Measurements from ENCODE around the gene ACAN.

Gene ACAN

GRCh38 chr15:88803241-88803919, at the start of gene ACAN:
TSS of gene ACAN (plus strand) at chr15:88803436. CDS start at chr15:88836207, 32,771 bp downstream.
- DNase-seq, result no peak

DNA sequence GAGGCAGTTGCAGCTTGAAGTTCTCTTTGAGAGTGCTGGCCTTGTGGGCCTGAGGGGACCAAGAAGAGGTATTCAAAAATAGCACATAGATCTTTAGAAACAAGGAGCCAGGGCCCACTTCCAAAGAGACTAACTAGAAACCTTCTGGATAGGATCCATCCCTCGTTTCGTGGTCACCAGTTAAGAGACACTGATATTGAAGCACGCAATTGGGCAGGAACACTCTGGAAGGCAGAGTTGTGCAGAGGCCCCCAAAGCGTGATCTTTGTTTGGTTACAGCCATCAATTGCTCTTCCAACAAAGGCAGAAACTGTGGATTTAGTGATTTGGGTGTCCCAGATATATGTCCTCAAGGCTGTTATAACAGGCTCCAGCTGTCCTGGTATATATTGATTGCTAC, 46.7 kb upstream of the ACAN start:
- DNase-seq, result no peak

- DNase-seq, result no peak
Observed at GRCh38 chr15:88756921-88757320, 46.3 kb upstream of the ACAN start.

GRCh38 chr15:88759872-88760271, 43.4 kb upstream of the ACAN start:
- no peak for DNase-seq

- no peak for DNase-seq
Observed at GRCh38 chr15:88764448-88764847, 38.8 kb upstream of the ACAN start.

- DNase-seq, result no peak
Observed at GRCh38 chr15:88765212-88765611, 38.0 kb upstream of the ACAN start.

DNA sequence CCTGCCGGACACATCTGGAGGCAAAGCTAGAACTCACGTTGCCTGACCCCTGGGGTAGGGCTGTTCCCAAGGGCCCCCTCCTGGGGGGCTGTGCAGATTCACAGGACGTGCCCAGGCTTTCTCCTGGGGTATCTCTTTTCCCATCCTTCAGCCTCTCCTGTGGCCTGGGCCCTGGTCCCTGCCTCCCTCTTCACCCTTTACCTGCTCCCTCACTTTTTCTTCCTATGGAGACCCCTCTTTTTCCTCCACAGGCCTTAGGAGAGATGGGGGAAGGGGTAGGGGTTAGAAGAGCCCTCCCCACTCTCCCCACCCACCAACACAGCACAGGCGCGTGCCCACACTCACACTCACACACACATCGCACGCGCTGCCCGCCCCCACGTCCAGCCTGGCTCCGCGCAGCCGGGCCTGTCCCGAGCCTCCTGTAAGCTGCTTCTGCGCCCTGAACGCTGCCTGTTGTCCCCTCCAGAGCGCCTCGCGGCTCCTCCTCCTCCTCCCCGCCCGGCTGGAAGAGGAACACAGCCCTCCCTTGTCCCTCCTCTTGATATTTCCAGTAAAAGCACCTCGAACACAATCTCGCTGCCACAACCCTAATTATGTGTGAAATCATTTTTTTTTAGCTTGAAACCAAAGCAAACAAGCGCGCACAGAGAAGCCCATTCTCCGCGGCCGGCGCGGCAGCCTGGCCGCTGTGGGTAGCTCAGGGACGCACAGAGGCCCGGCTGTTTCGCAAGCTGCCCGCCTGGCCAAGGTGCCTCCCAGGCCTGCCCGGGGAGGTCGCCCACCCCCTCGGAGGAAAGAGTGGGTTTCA, 33.9 kb upstream of the ACAN start:
- no peak for DNase-seq

- no peak for DNase-seq
Observed at GRCh38 chr15:88775776-88776175, 27.5 kb upstream of the ACAN start.

DNA sequence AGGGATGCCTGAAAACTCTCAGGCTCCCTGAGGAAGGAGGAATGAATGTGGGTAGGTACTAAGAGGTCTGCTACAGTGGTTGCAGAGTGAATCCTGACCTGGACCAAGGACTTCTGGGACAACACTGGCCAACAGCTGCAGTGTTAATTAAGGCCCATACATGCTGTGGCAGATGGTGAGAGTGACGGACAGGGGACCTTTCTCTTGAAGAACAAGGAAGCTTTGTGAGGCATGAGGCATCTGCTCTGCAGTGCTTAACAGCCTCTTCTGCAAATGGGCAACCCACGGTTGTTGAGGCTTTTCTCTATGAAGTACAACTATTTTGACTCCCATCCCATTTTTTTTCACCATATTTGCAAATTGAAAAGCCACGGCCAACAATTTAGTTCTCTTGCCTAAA, 26.6 kb upstream of the ACAN start:
- no peak for DNase-seq

DNA sequence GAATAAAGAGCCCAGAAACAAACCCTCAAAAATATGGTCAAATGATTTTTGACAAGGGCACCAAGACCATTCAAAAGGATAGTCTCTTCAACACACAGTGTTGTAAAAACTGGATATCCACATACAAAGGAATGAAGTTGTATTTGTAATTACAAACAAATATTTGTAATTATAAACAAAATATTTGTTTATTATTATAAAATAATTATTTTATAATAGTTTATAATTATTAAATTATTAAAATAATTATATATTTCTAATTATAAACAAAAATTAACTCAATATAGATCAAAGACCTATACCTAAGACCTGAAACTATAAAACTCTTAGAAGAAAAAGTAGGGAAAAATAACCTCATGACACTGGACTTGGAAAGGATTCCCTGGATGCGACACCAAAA, 23.3 kb upstream of the ACAN start:
- no peak for DNase-seq

GRCh38 chr15:88782465-88782864, 20.8 kb upstream of the ACAN start:
- DNase-seq, result no peak

DNA sequence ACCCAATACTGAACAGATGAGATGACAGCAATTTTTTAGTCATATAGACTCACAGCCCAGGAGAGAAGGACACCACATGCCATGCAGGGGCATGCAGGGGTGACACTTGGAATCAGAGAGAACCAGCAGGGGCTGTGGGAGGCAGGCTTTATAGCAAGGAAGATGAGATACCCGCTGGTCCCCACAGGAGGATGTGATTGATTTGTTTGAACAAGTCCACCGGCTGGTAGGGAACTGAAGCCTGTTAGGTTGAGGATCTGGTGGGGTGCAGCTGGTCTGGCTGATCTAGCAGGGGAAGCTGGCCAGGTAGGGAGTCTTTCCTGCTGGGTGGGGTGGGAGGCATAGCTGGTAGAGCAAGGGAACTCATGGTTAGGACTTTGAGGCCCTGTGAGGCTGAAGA, 18.0 kb upstream of the ACAN start:
- no peak for DNase-seq

DNA sequence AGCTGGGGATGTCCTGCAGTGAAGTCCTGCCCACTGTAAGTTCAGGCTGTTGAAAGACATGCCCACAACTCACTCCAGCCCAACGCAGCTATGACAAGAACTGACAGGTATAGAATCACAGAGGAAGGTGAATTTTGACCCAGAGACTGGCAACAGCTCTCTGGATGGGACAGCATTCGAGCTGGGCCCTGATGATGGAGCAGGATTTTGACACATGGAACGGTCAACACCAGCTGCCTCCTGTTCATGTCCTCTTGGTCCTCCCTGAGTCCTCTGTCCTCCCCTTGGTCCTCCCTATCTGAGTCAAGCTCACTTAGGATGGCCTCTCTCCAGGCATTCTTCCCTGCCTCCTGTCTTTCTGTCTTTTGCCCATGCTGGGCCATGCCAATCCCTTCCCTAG, 15.2 kb upstream of the ACAN start:
- DNase-seq, result no peak

- DNase-seq, result no peak
Observed at GRCh38 chr15:88788816-88789215, 14.4 kb upstream of the ACAN start.

DNA sequence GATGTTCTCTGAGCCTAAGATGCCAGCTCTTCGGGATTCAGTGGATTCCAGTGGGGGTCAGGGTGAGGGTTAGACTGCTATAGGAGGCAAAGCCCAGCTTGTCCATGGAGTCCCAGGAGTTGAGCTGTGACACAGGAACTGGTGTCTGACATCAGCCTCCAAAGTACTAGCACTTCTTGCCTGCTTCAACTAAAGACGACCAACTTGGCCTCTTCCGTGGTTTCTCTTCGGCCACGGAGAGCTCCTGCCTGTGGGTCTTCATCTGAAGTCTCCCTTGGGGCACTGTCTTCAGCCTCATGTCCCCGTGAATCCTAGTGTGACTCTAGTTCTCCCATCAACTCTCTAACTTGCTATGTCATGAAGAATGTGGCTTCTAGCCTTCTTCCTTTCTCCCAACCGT, 12.8 kb upstream of the ACAN start:
- no peak for DNase-seq

DNA sequence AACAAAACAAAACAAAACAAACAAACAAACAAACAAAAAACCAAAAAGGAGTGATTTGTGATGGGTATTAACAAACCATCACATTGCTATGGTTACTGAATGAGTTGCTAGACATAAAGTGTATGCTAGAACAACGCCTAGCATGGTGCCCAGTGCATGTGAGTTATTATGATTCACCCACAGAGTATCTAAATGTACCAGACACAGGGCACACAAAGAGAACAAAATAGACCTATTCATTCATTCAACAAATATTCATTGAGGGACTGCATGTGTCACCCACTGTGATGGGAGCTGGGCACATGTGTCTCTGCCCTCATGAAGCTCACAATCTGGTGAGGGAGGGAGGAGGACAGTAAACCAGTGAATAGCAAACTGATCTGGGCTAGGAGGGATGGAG, 11.6 kb upstream of the ACAN start:
- DNase-seq, result no peak

DNA sequence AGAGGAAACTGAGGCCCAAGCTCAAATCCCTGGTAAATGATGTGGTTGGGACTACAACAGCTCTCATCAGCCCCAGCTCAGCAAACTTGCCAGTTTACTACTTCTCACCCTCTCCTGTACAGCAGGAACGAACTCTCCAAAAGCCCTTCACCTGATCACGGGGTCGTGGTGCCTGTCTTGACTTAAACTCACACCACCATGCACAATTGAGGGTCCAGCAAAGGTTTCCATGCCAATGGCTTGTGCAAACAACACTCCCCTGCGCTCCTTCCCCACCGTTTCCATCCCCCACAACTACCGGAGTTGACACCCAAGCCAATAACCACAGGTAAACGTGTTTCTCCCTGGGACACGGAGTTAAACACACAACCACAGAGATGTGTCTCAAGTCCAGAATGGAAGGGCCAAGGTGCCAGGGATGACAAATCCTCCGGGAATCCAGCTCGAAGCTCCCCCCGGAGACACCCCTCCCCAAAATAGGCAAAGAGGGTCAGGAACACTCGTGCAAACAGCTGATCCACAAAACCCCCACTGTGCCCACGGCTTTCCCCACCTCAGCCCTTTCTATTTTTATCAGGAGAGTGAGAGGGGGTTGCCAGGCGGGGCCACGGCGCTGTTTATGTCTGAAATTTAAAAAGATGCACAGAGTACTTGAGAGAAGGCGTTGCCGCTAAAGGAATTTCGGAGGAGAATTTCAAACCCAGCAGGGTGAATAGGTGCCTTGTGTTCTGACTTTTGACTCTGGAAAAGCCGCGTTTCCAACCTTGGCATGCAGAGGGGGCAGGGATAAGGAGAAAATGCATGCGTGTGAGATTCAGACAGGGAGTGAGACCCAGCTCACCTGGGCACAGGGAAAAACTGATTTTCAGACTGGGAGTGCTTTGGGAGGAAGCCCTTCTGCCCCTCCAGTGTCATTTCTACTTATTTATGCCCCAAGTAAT, 10.6 kb upstream of the ACAN start:
- DNase-seq, result no peak

DNA sequence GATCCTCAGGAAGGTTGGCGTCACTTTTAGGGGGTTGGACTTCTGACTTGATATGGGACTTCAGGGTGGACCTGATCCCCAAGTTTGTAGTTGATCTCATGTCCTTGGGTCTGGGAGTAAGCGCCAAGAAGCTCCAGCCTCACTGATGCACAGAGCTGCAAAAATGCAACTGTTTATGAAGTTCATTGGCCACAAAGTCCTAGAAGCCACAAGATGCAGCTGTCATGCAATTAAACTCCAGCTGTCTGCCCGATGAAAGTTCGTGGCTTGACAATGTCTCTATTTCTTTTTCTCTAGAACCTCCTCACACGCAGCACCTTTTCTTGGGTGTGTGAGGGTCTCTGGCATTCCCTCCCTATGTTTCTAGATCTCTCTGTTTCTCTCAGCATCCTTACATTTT, 9.2 kb upstream of the ACAN start:
- no peak for DNase-seq

DNA sequence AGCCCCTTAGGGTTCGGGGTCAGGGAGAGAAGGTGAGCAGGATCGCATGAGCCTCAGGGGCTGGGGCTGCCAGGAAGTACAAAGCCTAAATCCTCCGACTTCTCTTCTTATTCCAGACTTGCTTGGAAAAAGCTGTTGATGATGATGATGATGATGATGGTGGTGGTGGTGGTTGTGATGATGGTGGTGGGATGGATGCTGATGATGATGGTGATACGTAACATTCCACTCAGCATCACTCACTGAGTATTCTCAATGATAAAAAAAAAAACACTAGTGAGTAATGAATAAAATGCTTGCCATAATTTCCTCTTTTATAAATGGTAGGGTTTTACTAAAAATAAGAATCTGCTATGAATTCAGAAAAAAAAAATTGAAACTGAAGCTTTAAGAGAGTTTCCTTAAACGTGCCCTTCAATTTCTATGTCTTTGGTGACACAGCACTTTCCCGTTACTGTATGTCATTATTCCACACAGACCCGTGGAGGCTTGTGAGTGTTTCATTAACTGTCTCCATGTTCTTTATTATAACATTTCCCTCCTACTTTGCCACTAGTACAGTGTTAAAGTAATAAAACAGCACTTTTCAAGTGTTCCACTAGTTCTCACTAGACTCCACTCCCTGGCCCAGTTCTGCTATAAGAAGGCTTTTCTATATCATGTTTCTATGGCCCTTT, 5.4 kb upstream of the ACAN start:
- no peak for DNase-seq

DNA sequence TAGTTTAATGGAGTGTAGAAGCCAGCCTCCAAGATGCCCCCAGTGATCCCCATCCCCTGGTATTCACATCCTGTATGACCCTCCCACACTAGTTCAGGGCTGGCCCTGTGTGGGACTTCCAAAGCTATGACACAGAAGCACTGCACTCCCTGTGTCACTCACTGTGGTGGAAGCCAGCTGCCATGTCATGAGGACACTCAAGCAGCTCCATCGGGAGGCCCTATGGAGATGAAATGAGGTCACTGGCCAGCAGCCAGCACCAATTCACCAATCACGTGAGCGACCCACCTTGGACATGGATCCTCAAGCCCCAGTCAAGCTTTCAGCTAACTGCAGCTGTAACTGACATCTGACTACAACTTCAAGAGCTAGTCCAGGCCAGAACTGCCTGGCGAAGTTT, 3.9 kb upstream of the ACAN start:
- no peak for DNase-seq

- no peak for DNase-seq
Observed at GRCh38 chr15:88800026-88800425, 3.2 kb upstream of the ACAN start.

GRCh38 chr15:88800738-88801137, 2.5 kb upstream of the ACAN start:
- no peak for DNase-seq
